SK-N-SH treated with all-trans-retinoic acid at 6 μM for 48 hours (cell line): ENCODE results near the gene MRGPRG.

Source experiments
- SNAI2 ChIP-seq: fragments of 250-450 bp; sonication (Bioruptor Pico); IDR thresholded peaks from 2 replicates; pipeline ENCODE4 v1.5.0; 2020; ENCODE audit warnings: mild to moderate bottlenecking, moderate library complexity
- ZNF8 ChIP-seq: fragments of 450-650 bp; formaldehyde crosslinking; IDR thresholded peaks from 2 replicates; pipeline ENCODE4 v1.5.0; 2020; ENCODE audit warnings: mild to moderate bottlenecking, moderate library complexity
- TF ChIP-seq, protein P1 (sequence below): fragments of 250-450 bp; sonication (Bioruptor Pico); IDR thresholded peaks from 2 replicates; pipeline ENCODE4 v1.8.0; 2020; ENCODE audit warnings: mild to moderate bottlenecking, moderate library complexity, borderline replicate concordance
- TF ChIP-seq, protein P2 (sequence below): fragments of 250-450 bp; sonication (Bioruptor Pico); IDR thresholded peaks from 2 replicates; pipeline ENCODE4 v1.8.0; 2021; ENCODE audit warnings: low read depth, mild to moderate bottlenecking, moderate library complexity, borderline replicate concordance

DNA sequence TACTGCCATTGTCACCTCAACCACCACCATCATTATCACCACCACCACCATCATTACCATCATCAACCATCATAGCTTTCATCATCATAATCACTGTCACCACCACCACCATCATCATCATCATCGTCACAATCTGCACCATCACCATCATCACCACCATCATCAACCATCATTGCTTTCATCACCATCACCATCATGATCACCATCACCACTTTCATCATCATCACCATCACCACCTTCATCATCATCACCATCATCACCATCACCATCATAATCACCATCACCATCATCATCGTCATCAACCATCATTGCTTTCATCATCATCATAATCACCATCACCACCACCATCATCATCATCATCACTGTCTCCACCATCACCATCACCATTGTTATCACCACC is 44.8 kb downstream of the MRGPRG start:
- TF ChIP-seq, protein P1, sequence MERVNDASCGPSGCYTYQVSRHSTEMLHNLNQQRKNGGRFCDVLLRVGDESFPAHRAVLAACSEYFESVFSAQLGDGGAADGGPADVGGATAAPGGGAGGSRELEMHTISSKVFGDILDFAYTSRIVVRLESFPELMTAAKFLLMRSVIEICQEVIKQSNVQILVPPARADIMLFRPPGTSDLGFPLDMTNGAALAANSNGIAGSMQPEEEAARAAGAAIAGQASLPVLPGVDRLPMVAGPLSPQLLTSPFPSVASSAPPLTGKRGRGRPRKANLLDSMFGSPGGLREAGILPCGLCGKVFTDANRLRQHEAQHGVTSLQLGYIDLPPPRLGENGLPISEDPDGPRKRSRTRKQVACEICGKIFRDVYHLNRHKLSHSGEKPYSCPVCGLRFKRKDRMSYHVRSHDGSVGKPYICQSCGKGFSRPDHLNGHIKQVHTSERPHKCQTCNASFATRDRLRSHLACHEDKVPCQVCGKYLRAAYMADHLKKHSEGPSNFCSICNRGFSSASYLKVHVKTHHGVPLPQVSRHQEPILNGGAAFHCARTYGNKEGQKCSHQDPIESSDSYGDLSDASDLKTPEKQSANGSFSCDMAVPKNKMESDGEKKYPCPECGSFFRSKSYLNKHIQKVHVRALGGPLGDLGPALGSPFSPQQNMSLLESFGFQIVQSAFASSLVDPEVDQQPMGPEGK (CRISPR knock-in tag) = no peak
- TF ChIP-seq SNAI2 (CRISPR knock-in tag) (no peak), ZNF8 (CRISPR knock-in tag) (no peak)
- TF ChIP-seq, protein P2, sequence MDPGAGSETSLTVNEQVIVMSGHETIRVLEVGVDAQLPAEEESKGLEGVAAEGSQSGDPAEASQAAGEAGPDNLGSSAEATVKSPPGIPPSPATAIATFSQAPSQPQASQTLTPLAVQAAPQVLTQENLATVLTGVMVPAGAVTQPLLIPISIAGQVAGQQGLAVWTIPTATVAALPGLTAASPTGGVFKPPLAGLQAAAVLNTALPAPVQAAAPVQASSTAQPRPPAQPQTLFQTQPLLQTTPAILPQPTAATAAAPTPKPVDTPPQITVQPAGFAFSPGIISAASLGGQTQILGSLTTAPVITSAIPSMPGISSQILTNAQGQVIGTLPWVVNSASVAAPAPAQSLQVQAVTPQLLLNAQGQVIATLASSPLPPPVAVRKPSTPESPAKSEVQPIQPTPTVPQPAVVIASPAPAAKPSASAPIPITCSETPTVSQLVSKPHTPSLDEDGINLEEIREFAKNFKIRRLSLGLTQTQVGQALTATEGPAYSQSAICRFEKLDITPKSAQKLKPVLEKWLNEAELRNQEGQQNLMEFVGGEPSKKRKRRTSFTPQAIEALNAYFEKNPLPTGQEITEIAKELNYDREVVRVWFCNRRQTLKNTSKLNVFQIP = no peak
